K562 (cell line): ENCODE data around the gene EEF1A1. TPM values are rescaled to one million over a fixed set of nuclear protein-coding genes. Genes with fewer than 3 reads are reported as not detected.

ENCODE experiments used
- ETV1 ChIP-seq: fragments of 450-650 bp; conservative IDR thresholded peaks from 2 replicates; pipeline ENCODE4 v1.6.1; 2016; ENCODE audit warnings: missing genetic modification characterization, control low read depth, low read depth, missing compliant biosample characterization
- POLR2G ChIP-seq: fragments of 200-400 bp; formaldehyde crosslinking; IDR thresholded peaks from 2 replicates; pipeline ENCODE4 v1.6.1; 2017; ENCODE audit warnings: low read depth, mild to moderate bottlenecking, antibody characterized with exemption, low read length, moderate library complexity
- RFX5 ChIP-seq: IDR thresholded peaks from 2 replicates; pipeline ENCODE4 v1.6.1; 2011; ENCODE audit warnings: low read depth, mild to moderate bottlenecking, improper control_type of control experiment, low read length
- SETDB1 ChIP-seq: IDR thresholded peaks from one replicate; pipeline ENCODE4 v1.6.1; 2012; ENCODE audit warnings: low read length, control low read depth, inconsistent platforms
- ZNF354B ChIP-seq: fragments of 250-450 bp; sonication (Bioruptor Pico); IDR thresholded peaks from 2 replicates; pipeline ENCODE4 v1.4.0; 2020
- ZNF780A ChIP-seq: fragments of 250-450 bp; sonication (Bioruptor Pico); IDR thresholded peaks from 2 replicates; pipeline ENCODE4 v1.5.0; 2021; ENCODE audit warnings: mild to moderate bottlenecking
- polyA plus RNA-seq, 8 experiments: library from polyadenylated mRNA; depleted of rRNA in 4 of 8; stranded (reverse) in 5 of 8; unstranded in 3 of 8; fragments of >200 nt; fragmentation: Nextera tagmentation in 2 of 8; fragmentation: Illumina TruSeq in 1 of 8; extraction: Ambion mirVana in 2 of 8; extraction: Trizol in 1 of 8; gene quantifications; 2 replicates each; pipeline versions ENCODE4 v1.2.1 to v1.2.3, GENCODE V29; 2011 to 2014; ENCODE audit warnings: inconsistent platforms in 1 of 8, missing spikeins in 1 of 8
- total RNA-seq, 7 experiments: library from RNA; depleted of rRNA in 6 of 7; stranded (reverse); fragments of >200 nt in 6 of 7; fragmentation: Illumina TruSeq in 2 of 7; extraction: Trizol in 2 of 7; gene quantifications; 2 replicates each; pipeline versions ENCODE4 v1.2.1 to v1.2.3, GENCODE V29; 2011 to 2021; ENCODE audit warnings: low replicate concordance in 1 of 7
- TF ChIP-seq, protein P1 (sequence below), 3 experiments: fragments of 200-800 bp in 1 of 3; fragments of 250-450 bp in 1 of 3; fragments of 450-650 bp in 1 of 3; sonication (Bioruptor Pico) in 1 of 3; sonication (Bioruptor generic) in 1 of 3; formaldehyde crosslinking in 1 of 3; IDR thresholded peaks; 2 replicates each; pipeline versions ENCODE4 v1.6.1 to v1.8.0; 2016 to 2022; ENCODE audit warnings: mild to moderate bottlenecking in 2 of 3, missing genetic modification characterization in 2 of 3, missing compliant biosample characterization in 1 of 3, moderate library complexity in 1 of 3

The EEF1A1 gene
- total and polyA plus RNA-seq, 9 of the 15 experiments (the other 6 are each of a cell fraction or from before 2014, with no cell fraction given): 6,453 to 17,323 (median 11,082) TPM

DNA sequence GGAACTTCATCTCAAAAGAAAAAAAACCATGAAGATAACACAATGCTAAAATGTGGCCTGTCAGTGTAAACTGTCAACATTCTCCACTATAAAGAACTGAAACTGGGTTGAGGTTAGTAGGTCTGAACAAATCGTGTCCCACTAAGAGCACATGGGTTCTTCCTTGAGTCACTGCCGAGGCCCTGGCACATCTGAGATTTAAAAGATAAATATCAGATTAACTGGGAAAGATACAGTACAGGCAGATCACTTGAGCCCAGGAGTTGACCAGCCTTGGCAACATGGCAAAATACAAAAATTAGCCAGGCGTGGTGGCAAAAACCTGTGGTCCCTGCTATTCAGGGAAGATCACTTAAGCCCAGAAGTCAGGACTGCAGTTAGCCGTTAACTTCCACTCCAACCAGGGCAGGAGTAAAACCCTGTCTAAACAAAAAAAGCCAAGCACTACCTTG is 5.6 kb downstream of the EEF1A1 start (continued):
- peak; percentile 62; the same call in 1 of the 2 replicates for TF ChIP-seq POLR2G
- 0 out of 2 replicates have a peak, but pooled peaks have one; percentile 9 for TF ChIP-seq RFX5
- TF ChIP-seq SETDB1: no peak
- TF ChIP-seq ETV1 (tag): no peak
- TF ChIP-seq, protein P1, sequence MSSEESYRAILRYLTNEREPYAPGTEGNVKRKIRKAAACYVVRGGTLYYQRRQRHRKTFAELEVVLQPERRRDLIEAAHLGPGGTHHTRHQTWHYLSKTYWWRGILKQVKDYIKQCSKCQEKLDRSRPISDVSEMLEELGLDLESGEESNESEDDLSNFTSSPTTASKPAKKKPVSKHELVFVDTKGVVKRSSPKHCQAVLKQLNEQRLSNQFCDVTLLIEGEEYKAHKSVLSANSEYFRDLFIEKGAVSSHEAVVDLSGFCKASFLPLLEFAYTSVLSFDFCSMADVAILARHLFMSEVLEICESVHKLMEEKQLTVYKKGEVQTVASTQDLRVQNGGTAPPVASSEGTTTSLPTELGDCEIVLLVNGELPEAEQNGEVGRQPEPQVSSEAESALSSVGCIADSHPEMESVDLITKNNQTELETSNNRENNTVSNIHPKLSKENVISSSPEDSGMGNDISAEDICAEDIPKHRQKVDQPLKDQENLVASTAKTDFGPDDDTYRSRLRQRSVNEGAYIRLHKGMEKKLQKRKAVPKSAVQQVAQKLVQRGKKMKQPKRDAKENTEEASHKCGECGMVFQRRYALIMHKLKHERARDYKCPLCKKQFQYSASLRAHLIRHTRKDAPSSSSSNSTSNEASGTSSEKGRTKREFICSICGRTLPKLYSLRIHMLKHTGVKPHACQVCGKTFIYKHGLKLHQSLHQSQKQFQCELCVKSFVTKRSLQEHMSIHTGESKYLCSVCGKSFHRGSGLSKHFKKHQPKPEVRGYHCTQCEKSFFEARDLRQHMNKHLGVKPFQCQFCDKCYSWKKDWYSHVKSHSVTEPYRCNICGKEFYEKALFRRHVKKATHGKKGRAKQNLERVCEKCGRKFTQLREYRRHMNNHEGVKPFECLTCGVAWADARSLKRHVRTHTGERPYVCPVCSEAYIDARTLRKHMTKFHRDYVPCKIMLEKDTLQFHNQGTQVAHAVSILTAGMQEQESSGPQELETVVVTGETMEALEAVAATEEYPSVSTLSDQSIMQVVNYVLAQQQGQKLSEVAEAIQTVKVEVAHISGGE (CRISPR knock-in tag; IDR thresholded peaks at IDR 0.05): no peak
- TF ChIP-seq ZNF354B (CRISPR knock-in tag): 0 out of 2 replicates have a peak, but pooled peaks have one; percentile 1
- TF ChIP-seq ZNF780A: no peak
- TF ChIP-seq, all 486 proteins: peak for 18
